Measurements from ENCODE around the gene GTF2IRD1.
"Not testable (repeated sequence)": the region's sequence is repeated elsewhere in the genome, so short reads cannot be mapped to it uniquely, and the experiment has no call there.

The GTF2IRD1 gene

DNA sequence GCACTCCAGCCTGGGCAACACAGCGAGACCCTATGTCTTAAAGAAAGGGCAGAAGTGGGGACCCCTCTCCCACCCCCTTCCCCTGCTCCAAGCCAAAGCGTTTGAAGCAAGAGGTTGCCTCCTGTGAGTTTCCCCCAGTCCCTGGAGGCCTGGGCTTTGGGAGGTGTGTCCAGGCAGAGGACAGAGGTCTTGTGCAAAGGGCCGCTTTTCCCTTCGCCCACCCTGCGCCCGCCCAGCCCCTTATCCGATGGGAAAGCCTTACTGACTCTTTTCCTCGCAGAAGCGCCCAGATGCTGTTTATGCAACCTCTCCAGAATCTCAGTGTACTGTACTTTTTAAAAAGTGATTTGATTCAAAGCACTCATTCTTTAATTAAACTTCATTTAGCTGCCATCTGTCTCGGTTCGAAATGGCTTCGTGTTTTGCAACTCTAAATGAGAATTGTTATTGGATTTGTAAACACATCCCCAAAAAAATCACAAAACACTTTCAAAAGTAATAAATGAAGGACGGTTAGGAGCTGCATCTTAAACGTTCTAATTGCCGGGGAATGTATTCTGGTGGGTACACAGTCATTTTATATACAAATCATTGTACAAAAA lies 153.3 kb downstream of the GTF2IRD1 start:
- no peak for DNase-seq

- DNase-seq, result no peak
Measured at GRCh38 chr7:74612015-74612829, 158.5 kb downstream of the GTF2IRD1 start.

GRCh38 chr7:74615933-74616780 lies 162.5 kb downstream of the GTF2IRD1 start:
- DNase-seq, result no peak

- DNase-seq, result peak; percentile 57 to 71
Measured at GRCh38 chr7:74617180-74617744, 163.6 kb downstream of the GTF2IRD1 start.

DNA sequence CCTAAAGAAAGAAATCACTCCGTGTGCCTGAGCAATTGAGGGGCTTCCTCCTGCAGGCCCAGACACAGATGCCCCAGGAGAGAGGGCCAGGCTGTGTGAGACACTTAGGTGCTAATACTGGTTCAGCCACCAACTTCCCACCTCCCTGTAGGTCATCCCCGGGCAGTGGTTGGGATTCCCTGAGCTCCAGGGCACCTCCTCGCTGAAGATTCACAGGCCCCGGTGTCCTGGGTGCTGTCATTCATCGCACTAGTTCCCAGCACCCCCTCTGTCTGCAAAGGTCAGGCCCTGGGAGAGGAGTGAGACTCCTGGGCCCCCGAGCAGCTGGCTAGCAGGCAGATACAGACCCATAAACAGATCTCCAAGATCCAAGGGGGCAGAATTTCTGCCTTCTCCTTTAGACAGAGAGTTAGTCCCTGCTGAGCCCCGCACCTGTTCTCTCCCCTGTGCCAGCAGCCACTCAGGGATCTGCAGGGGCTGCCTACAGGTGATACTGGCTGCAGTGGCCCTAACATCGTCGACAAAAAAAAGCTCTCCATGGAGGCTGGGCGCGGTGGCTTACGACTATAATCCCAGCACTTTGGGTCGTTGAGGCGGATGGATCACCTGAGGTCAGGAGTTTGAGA lies 165.6 kb downstream of the GTF2IRD1 start:
- no peak for DNase-seq

GRCh38 chr7:74622228-74622749 lies 168.6 kb downstream of the GTF2IRD1 start:
- no peak for DNase-seq

GRCh38 chr7:74623135-74623534 lies 169.4 kb downstream of the GTF2IRD1 start:
- no peak for DNase-seq

- peak; percentile 18 to 21 for DNase-seq
Measured at GRCh38 chr7:74625446-74625845, 171.7 kb downstream of the GTF2IRD1 start.

DNA sequence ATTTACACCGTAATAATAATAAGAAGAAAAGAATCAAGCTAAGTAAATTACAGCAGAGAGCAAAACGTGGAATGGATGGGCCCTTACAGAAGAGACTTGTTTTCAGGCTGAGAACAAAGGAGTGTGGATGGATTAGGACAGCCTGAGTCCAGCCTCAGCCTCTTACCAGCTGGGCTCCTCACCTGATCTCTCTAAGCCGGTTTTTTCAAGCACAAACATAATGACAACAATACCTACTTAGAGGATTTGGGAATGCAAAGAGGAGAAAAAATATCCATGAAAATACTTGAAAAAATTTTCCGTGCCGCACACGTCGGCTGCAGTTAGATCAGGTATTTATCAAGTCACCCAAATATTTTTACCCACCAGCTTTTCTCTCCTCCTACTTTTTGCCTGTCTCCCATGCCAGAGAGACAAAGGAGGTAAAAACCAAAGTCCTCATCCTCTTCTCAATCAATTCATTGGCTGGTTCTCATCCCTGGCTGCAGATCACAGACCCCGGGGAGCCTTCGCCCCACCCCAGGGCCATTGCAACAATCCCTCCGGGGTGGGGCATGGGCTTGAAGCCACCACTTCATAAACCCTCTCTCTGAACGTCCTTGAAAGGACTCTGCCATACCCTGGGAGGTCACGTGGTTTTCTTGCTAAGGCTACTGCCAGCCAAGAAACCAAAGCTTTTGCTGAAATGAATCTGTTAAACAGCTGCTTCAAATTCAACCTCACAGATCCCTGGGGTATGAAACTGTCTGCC lies 174.1 kb downstream of the GTF2IRD1 start:
- no peak for DNase-seq

GRCh38 chr7:74632505-74632904 lies 178.8 kb downstream of the GTF2IRD1 start:
- no peak for DNase-seq

DNA sequence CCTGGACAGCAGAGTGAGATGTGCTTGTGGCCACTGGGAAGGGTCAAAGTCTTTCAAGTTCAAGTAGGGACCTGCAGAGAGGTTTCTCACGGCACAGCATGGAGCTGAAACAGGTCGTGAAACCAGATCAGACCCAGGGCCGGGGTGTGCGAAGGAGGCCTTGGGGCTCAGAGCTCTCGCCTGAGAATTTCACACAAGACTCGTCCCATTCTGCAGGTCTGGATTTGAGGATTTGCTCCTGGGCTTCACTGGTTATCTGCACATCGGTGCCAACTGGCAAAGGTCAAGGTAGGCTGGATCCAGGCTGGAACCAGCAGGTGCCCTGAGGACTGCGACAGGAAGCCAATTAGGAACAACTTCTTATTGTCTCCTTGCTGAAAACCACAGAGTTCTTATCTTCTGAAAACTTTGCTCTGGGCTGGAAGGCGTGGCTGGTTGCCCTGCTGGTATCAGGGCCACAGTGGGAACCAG lies 179.8 kb downstream of the GTF2IRD1 start:
- DNase-seq, result no peak

GRCh38 chr7:74637745-74638144 lies 184.0 kb downstream of the GTF2IRD1 start:
- no peak for DNase-seq

DNA sequence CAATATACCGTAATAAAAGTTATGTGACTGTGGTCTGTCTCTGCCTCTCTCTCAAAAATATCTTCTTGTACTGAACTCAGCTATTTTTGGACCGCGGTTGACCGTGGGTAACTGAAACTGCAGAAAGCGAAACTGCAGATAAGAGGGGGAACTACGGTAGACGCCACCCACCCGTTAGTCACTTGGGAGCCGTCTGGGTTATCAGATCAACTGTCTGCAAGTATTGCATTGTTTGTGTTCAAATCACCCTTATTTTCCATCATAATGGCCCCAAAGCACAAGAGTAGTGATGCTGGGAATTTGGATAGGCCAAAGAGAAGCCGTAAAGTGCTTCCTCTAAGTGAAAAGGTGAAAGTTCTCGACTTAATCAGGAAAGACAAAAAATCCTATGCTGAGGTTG lies 196.3 kb downstream of the GTF2IRD1 start:
- peak; percentile 9 to 22 for DNase-seq

DNA sequence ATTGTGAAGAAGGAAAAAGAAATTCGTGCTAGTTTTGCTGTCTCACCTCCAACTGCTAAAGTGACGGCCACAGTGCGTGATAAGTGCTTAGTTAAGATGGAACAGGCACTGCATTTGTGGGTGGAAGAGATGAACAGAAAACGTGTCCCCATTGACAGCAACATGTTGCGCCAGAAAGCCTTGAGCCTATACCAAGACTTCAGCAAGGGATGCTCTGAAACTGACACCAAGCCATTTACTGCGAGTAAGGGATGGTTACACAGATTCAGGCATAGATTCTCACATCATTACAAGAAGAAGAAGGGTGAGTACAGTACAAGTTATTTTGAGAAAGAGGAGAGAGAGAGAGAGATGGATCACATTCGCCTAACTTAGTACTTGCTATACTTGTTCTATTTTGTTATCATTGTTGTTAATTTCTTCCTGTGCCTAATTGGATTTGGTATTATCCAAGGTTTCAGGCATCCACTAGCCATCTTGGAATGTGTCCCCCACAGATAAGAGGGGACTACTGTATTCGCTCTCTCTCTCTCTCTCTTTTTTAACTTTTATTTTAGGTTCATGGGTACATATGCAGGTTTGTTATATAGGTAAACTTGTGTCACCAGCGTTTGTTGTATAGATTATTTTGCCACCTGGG lies 196.9 kb downstream of the GTF2IRD1 start:
- not testable (repeated sequence) for DNase-seq

DNA sequence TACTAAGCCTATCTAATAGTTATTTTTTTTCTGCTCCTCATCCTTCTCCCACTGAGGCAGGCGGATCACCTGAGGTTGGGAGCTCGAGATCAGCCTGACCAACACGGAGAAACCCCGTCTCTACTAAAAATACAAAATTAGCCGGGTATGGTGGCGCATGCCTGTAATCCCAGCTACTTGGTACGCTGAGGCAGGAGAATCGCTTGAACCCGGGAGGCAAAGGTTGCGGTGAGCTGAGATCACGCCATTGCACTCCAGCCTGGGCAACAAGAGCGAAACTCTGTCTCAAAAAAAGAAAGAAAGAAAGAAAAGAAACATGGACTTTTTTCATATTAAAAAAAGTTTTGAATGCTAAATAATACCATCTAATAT lies 197.4 kb downstream of the GTF2IRD1 start:
- not testable (repeated sequence) for DNase-seq

Data from AML-193 (cell line).